SK-N-MC (cell line): ENCODE measurements around the gene SATB2.

Experiments used
- DNase-seq: peaks from one replicate; pipeline ENCODE4 v3.0.0-alpha.2; 2011; ENCODE audit warnings: low read depth, low spot score
- H3K27ac ChIP-seq: fragments of 200-600 bp; sonication (generic); 2 replicates; pipeline ENCODE4 v1.5.1; 2016; ENCODE audit warnings: mixed run types
- H3K36me3 ChIP-seq: fragments of 200-600 bp; sonication (generic); 2 replicates; pipeline ENCODE4 v1.6.1; 2017; ENCODE audit warnings: antibody characterized with exemption, low read length, mixed read lengths; ENCODE audit not compliant: insufficient read depth
- H3K4me3 ChIP-seq: fragments of 200-600 bp; sonication (generic); 2 replicates; pipeline ENCODE4 v1.5.1; 2016
- H3K9ac ChIP-seq: fragments of 200-600 bp; sonication (generic); 2 replicates; pipeline ENCODE4 v1.8.0; 2017; ENCODE audit warnings: mixed run types, mixed read lengths; ENCODE audit not compliant: insufficient read length
- H3K9me3 ChIP-seq: fragments of 200-600 bp; sonication (generic); 2 replicates; pipeline ENCODE4 v1.6.1; 2017; ENCODE audit warnings: low read depth, mild to moderate bottlenecking, antibody characterized with exemption, low read length, moderate library complexity, mixed read lengths
- EZH2 ChIP-seq: fragments of 200-600 bp; sonication (generic); IDR thresholded peaks from one replicate; pipeline ENCODE4 v1.6.1; 2017; ENCODE audit warnings: antibody characterized with exemption
- FOXP2 ChIP-seq: optimal IDR thresholded peaks from 2 replicates; pipeline ENCODE3; 2011; ENCODE audit warnings: mild to moderate bottlenecking, moderate library complexity; ENCODE audit not compliant: insufficient read depth; ENCODE audit errors: extremely low read length, control extremely low read depth
- POLR2AphosphoS5 ChIP-seq: IDR thresholded peaks from 2 replicates; pipeline ENCODE4 v1.6.1; 2012; ENCODE audit warnings: mild to moderate bottlenecking, low read depth, low read length, borderline replicate concordance

SATB2 gene

GRCh38 chr2:199383021-199383420, 74.7 kb downstream of the SATB2 start:
- Histone ChIP-seq H3K27ac (no peak overlapping the region), H3K4me3 (no peak overlapping the region), H3K9me3 (no peaks in the 10 kb centered on the region), H3K36me3 (no peaks in the 10 kb centered on the region), H3K9ac (no peak overlapping the region)
- no peak for TF ChIP-seq EZH2
- no peak for TF ChIP-seq FOXP2
- TF ChIP-seq POLR2AphosphoS5 = no peak
- no peak for DNase-seq

GRCh38 chr2:199382091-199382490, 75.6 kb downstream of the SATB2 start:
- no peak overlapping the region for H3K4me3 ChIP-seq
- no peaks in the 10 kb centered on the region for H3K9me3 ChIP-seq
- no peaks in the 10 kb centered on the region for H3K36me3 ChIP-seq
- H3K27ac ChIP-seq = no peak overlapping the region
- no peak for DNase-seq
- no peak overlapping the region for H3K9ac ChIP-seq
- TF ChIP-seq POLR2AphosphoS5 (no peak), FOXP2 (no peak), EZH2 (no peak)

- Histone ChIP-seq H3K9me3 (no peaks in the 10 kb centered on the region), H3K27ac (no peak overlapping the region), H3K4me3 (no peak overlapping the region), H3K36me3 (no peaks in the 10 kb centered on the region), H3K9ac (no peak overlapping the region)
- no peak for TF ChIP-seq EZH2
- no peak for TF ChIP-seq FOXP2
- TF ChIP-seq POLR2AphosphoS5 = no peak
- no peak for DNase-seq
Measured at GRCh38 chr2:199381531-199381930, 76.2 kb downstream of the SATB2 start.

- TF ChIP-seq EZH2 (no peak), POLR2AphosphoS5 (no peak), FOXP2 (no peak)
Measured at GRCh38 chr2:199378948-199379650, 78.6 kb downstream of the SATB2 start.

GRCh38 chr2:199370150-199370780, 87.5 kb downstream of the SATB2 start:
- DNase-seq = no peak
- TF ChIP-seq EZH2 (no peak), POLR2AphosphoS5 (no peak), FOXP2 (no peak)
- H3K9me3 ChIP-seq = no peaks in the 10 kb centered on the region
- no peak overlapping the region for H3K9ac ChIP-seq
- H3K27ac ChIP-seq = no peak overlapping the region
- H3K36me3 ChIP-seq = no peaks in the 10 kb centered on the region
- H3K4me3 ChIP-seq = no peak overlapping the region

More at GRCh38 chr2:199378948-199379650, 78.6 kb downstream of the SATB2 start:
- Histone ChIP-seq H3K27ac (no peak overlapping the region), H3K36me3 (no peaks in the 10 kb centered on the region), H3K9me3 (no peaks in the 10 kb centered on the region), H3K4me3 (no peak overlapping the region), H3K9ac (no peak overlapping the region)
- no peak for DNase-seq

- TF ChIP-seq FOXP2 (no peak), POLR2AphosphoS5 (no peak), EZH2 (no peak)
- DNase-seq = no peak
- no peak overlapping the region for H3K4me3 ChIP-seq
- no peak overlapping the region for H3K27ac ChIP-seq
- H3K36me3 ChIP-seq = no peaks in the 10 kb centered on the region
- no peaks in the 10 kb centered on the region for H3K9me3 ChIP-seq
- no peak overlapping the region for H3K9ac ChIP-seq
Measured at GRCh38 chr2:199366406-199366805, 91.3 kb downstream of the SATB2 start.

- Histone ChIP-seq H3K27ac (no peak overlapping the region), H3K9me3 (no peaks in the 10 kb centered on the region), H3K4me3 (no peak overlapping the region), H3K36me3 (no peaks in the 10 kb centered on the region), H3K9ac (no peak overlapping the region)
- TF ChIP-seq FOXP2 (no peak), EZH2 (no peak)
- DNase-seq = no peak
Measured at GRCh38 chr2:199364153-199364552, 93.6 kb downstream of the SATB2 start.

GRCh38 chr2:199356412-199356811, 101.3 kb downstream of the SATB2 start:
- Histone ChIP-seq H3K9ac (no peak overlapping the region), H3K36me3 (no peaks in the 10 kb centered on the region), H3K9me3 (no peaks in the 10 kb centered on the region), H3K27ac (no peak overlapping the region), H3K4me3 (no peak overlapping the region)
- TF ChIP-seq EZH2 = no peak
- TF ChIP-seq FOXP2 = no peak
- TF ChIP-seq POLR2AphosphoS5 = no peak
- no peak for DNase-seq
